ENCODE data around the gene OPCML.
"Not testable (repeated sequence)": the region's sequence is repeated elsewhere in the genome, so short reads cannot be mapped to it uniquely, and the experiment has no call there.

The OPCML gene

DNA sequence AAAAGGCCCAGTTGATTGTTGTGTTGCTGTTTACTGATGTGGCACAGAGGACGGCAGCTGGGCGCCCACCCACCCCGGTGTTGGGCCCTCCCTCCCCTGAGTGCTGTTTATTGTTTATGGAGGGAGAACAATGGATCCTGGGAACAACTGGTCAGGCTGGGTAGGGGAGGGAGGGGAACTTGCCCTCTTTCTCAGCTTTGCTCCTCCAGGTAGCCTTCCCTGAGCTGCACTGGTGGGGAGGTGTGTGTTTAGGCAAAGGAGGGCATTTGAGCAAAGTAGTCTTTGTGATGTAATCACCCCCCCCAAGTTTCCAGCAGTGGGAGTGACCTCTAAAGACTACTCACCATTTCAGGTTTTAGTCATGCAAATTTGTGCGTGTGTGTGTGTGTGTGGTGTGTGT, 1126.6 kb downstream of the OPCML start:
- Histone ChIP-seq H3K4me1 (ENCODE audit: insufficient read depth, low read length) (no peaks in the 10 kb centered on the region), H3K27me3 (ENCODE audit: insufficient read depth, low read length) (no peaks in the 10 kb centered on the region), H3K9me3 (ENCODE audit: low read length) (no peaks in the 10 kb centered on the region), H3K36me3 (ENCODE audit: insufficient read depth, low read length) (no peaks in the 10 kb centered on the region), H2AFZ (ENCODE audit: low read depth, low read length) (no peak overlapping the region), H3K4me3 (ENCODE audit: low read length) (no peak overlapping the region)

GRCh38 chr11:132402071-132402684, 1130.1 kb downstream of the OPCML start:
- Histone ChIP-seq H3K27me3 (ENCODE audit: insufficient read depth, low read length) (no peaks in the 10 kb centered on the region), H3K4me1 (ENCODE audit: insufficient read depth, low read length) (no peaks in the 10 kb centered on the region), H3K9me3 (ENCODE audit: low read length) (no peaks in the 10 kb centered on the region), H3K36me3 (ENCODE audit: insufficient read depth, low read length) (no peaks in the 10 kb centered on the region), H3K4me3 (ENCODE audit: low read length) (no peak overlapping the region), H2AFZ (ENCODE audit: low read depth, low read length) (no peak overlapping the region)

GRCh38 chr11:132396318-132396717, 1136.0 kb downstream of the OPCML start:
- Histone ChIP-seq H2AFZ (ENCODE audit: low read depth, low read length) (no peak overlapping the region), H3K36me3 (ENCODE audit: insufficient read depth, low read length) (no peaks in the 10 kb centered on the region), H3K4me1 (ENCODE audit: insufficient read depth, low read length) (peaks cover 4% of the 10 kb centered on the region), H3K27me3 (ENCODE audit: insufficient read depth, low read length) (no peaks in the 10 kb centered on the region), H3K4me3 (ENCODE audit: low read length) (no peak overlapping the region), H3K9me3 (ENCODE audit: low read length) (no peaks in the 10 kb centered on the region)

- Histone ChIP-seq H3K9me3 (ENCODE audit: low read length) (no peaks in the 10 kb centered on the region), H3K27me3 (ENCODE audit: insufficient read depth, low read length) (no peaks in the 10 kb centered on the region), H3K36me3 (ENCODE audit: insufficient read depth, low read length) (no peaks in the 10 kb centered on the region), H3K4me1 (ENCODE audit: insufficient read depth, low read length) (peaks cover 4% of the 10 kb centered on the region), H3K4me3 (ENCODE audit: low read length) (no peak overlapping the region), H2AFZ (ENCODE audit: low read depth, low read length) (no peak overlapping the region)
Observed at GRCh38 chr11:132395434-132395833, 1136.9 kb downstream of the OPCML start.

- no peaks in the 10 kb centered on the region for H3K9me3 ChIP-seq (ENCODE audit: low read length)
- no peak overlapping the region for H3K4me3 ChIP-seq (ENCODE audit: low read length)
- no peak overlapping the region for H2AFZ ChIP-seq (ENCODE audit: low read depth, low read length)
- H3K36me3 ChIP-seq (ENCODE audit: insufficient read depth, low read length): no peaks in the 10 kb centered on the region
- no peaks in the 10 kb centered on the region for H3K4me1 ChIP-seq (ENCODE audit: insufficient read depth, low read length)
- H3K27me3 ChIP-seq (ENCODE audit: insufficient read depth, low read length): no peaks in the 10 kb centered on the region
Observed at GRCh38 chr11:132379540-132379939, 1152.8 kb downstream of the OPCML start.

GRCh38 chr11:132373405-132374143, 1158.7 kb downstream of the OPCML start:
- Histone ChIP-seq H3K9me3 (ENCODE audit: low read length) (no peaks in the 10 kb centered on the region), H3K36me3 (ENCODE audit: insufficient read depth, low read length) (no peaks in the 10 kb centered on the region), H3K4me1 (ENCODE audit: insufficient read depth, low read length) (no peaks in the 10 kb centered on the region), H3K27me3 (ENCODE audit: insufficient read depth, low read length) (no peaks in the 10 kb centered on the region), H2AFZ (ENCODE audit: low read depth, low read length) (no peak overlapping the region), H3K4me3 (ENCODE audit: low read length) (no peak overlapping the region)

GRCh38 chr11:132370114-132370513, 1162.2 kb downstream of the OPCML start:
- H3K9me3 ChIP-seq (ENCODE audit: low read length); H3K4me1 ChIP-seq (ENCODE audit: insufficient read depth, low read length); H3K27me3 ChIP-seq (ENCODE audit: insufficient read depth, low read length); H3K36me3 ChIP-seq (ENCODE audit: insufficient read depth, low read length); H2AFZ ChIP-seq (ENCODE audit: low read depth, low read length); H3K4me3 ChIP-seq (ENCODE audit: low read length): not testable (repeated sequence)

GRCh38 chr11:132367293-132367692, 1165.0 kb downstream of the OPCML start:
- Histone ChIP-seq H3K27me3 (ENCODE audit: insufficient read depth, low read length) (no peaks in the 10 kb centered on the region), H3K4me1 (ENCODE audit: insufficient read depth, low read length) (no peaks in the 10 kb centered on the region), H3K9me3 (ENCODE audit: low read length) (no peaks in the 10 kb centered on the region), H3K4me3 (ENCODE audit: low read length) (no peak overlapping the region), H3K36me3 (ENCODE audit: insufficient read depth, low read length) (no peaks in the 10 kb centered on the region), H2AFZ (ENCODE audit: low read depth, low read length) (no peak overlapping the region)

DNA sequence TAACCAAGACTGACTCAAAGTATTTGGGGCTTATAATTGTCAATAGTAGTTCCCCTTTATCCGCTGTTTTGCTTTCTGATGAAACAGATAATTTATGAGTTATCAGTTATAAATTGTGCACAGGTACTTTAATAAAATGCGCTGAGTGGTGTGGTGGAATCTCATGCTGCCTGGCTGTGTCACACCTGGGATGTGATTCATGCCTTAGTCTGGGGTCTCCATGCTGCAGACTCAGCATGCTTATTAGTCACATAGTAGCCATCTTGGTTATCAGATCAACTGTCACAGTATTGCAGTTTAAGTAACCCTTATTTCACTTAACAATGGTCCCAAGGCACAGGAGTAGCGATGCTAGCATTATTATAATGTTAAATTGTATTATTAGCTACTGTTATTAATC, 1166.7 kb downstream of the OPCML start:
- no peak overlapping the region for H2AFZ ChIP-seq (ENCODE audit: low read depth, low read length)
- H3K9me3 ChIP-seq (ENCODE audit: low read length): no peaks in the 10 kb centered on the region
- no peak overlapping the region for H3K4me3 ChIP-seq (ENCODE audit: low read length)
- no peaks in the 10 kb centered on the region for H3K4me1 ChIP-seq (ENCODE audit: insufficient read depth, low read length)
- H3K36me3 ChIP-seq (ENCODE audit: insufficient read depth, low read length): no peaks in the 10 kb centered on the region
- no peaks in the 10 kb centered on the region for H3K27me3 ChIP-seq (ENCODE audit: insufficient read depth, low read length)

Measured in neuron (in vitro differentiated cells).